GM12878 (cell line): ENCODE results near the gene STK39. TPM values are rescaled to one million over a fixed set of nuclear protein-coding genes. Genes with fewer than 3 reads are reported as not detected.

Experiments used
- ATAC-seq: fragments of 200-7000 bp; cut with Tn5 transposase; 3 replicates; pipeline ENCODE4 v1.9.1; 2020; ENCODE audit warnings: mild to moderate bottlenecking, moderate library complexity
- BruUV-seq: library from RNA; stranded (reverse); fragments of 400-500 nt; replicated peaks from 2 replicates; lab custom pipeline; 2021; lab: Mats Ljungman, UMichigan
- CTCF ChIA-PET: fragments of 300-600 bp; sonication (Branson Sonifier 250); formaldehyde crosslinking; extraction: SDS; loops from one replicate; lab custom pipeline; 2021; ENCODE audit warnings: inconsistent platforms; lab: Yijun Ruan, JAX
- POLR2A ChIA-PET: fragments of 350-600 bp; formaldehyde crosslinking; extraction: SDS; loops from one replicate; lab custom pipeline; 2021; ENCODE audit warnings: inconsistent platforms; lab: Charles Lee
- RAD21 ChIA-PET: fragments of 300-600 bp; sonication (Branson Sonifier 250); formaldehyde crosslinking; loops from one replicate; lab custom pipeline; 2023; ENCODE audit warnings: antibody characterized with exemption; ENCODE audit not compliant: unreplicated experiment; lab: Charles Lee
- SMC1A ChIA-PET: fragments of 300-600 bp; sonication (Branson Sonifier 250); formaldehyde crosslinking; loops from one replicate; lab custom pipeline; 2023; ENCODE audit not compliant: unreplicated experiment, uncharacterized antibody; lab: Charles Lee
- DNase-seq: peaks from one replicate; pipeline ENCODE4 v3.0.0-alpha.2; 2011; ENCODE audit warnings: low read depth, low spot score
- FAIRE-seq: peaks from 3 replicates; lab custom pipeline; 2011; peaks lifted over from hg19 to GRCh38; lab: Jason Lieb, UNC
- H2AFZ ChIP-seq: 2 replicates; pipeline ENCODE4 v1.6.0; 2011; ENCODE audit warnings: low read depth, low read length, control low read depth; ENCODE audit not compliant: control insufficient read depth
- H3K27ac ChIP-seq: 2 replicates; pipeline ENCODE4 v1.5.1; 2011; ENCODE audit warnings: control low read depth; ENCODE audit not compliant: control insufficient read depth, insufficient read depth
- H3K27me3 ChIP-seq, 2 experiments: replicated peaks in 1 of 2; 2 replicates each; pipeline versions ENCODE4 v1.6.0 to v1.6.1; 2011; ENCODE audit warnings: low read length in 1 of 2; ENCODE audit not compliant: control insufficient read depth in 2 of 2, insufficient read depth in 2 of 2
- H3K36me3 ChIP-seq, 2 experiments: 2 replicates each; pipeline ENCODE4 v1.5.1; 2011; ENCODE audit warnings: low read length in 1 of 2; ENCODE audit not compliant: control insufficient read depth in 2 of 2, insufficient read depth in 2 of 2
- H3K4me1 ChIP-seq: 2 replicates; pipeline ENCODE4 v1.6.1; 2011; ENCODE audit warnings: mild to moderate bottlenecking, low read length, moderate library complexity, mixed read lengths; ENCODE audit not compliant: control insufficient read depth, insufficient read depth
- H3K4me2 ChIP-seq: 2 replicates; pipeline ENCODE4 v1.6.0; 2011; ENCODE audit warnings: control low read depth; ENCODE audit not compliant: control insufficient read depth, insufficient read depth
- H3K4me3 ChIP-seq: fragments of 200-600 bp; sonication (generic); 2 replicates; pipeline ENCODE4 v1.5.1; 2016
- H3K79me2 ChIP-seq: 2 replicates; pipeline ENCODE4 v1.6.0; 2011; ENCODE audit warnings: low read length; ENCODE audit not compliant: control insufficient read depth, insufficient read depth
- H3K9ac ChIP-seq: 2 replicates; pipeline ENCODE4 v1.8.0; 2011; ENCODE audit warnings: low read length, control low read depth, mixed read lengths; ENCODE audit not compliant: control insufficient read depth, insufficient read depth
- H3K9me3 ChIP-seq: replicated peaks from 3 replicates; pipeline ENCODE4 v1.5.1; 2011; ENCODE audit warnings: mild to moderate bottlenecking, low read length; ENCODE audit not compliant: control insufficient read depth, insufficient read depth
- H4K20me1 ChIP-seq: 2 replicates; pipeline ENCODE4 v1.6.0; 2011; ENCODE audit not compliant: control insufficient read depth, insufficient read depth
- CTCF ChIP-seq, 3 experiments: IDR thresholded peaks in 2 of 3; conservative IDR thresholded peaks in 1 of 3; 2 replicates each; pipeline ENCODE4 v1.5.1; 2011; ENCODE audit warnings: low read depth in 3 of 3, low read length in 3 of 3, mild to moderate bottlenecking in 3 of 3, control low read depth in 2 of 3, moderate library complexity in 2 of 3, inconsistent platforms in 1 of 3, mixed read lengths in 1 of 3; ENCODE audit not compliant: control insufficient read depth in 2 of 3, insufficient read depth in 1 of 3; ENCODE audit errors: extremely low read depth in 1 of 3
- CUX1 ChIP-seq: IDR thresholded peaks from 2 replicates; pipeline ENCODE4 v1.6.1; 2012; ENCODE audit warnings: improper control_type of control experiment, low read depth, low read length; ENCODE audit not compliant: insufficient replicate concordance
- EP300 ChIP-seq, 2 experiments: fragments of 150-350 bp in 1 of 2; IDR thresholded peaks; 2 replicates each; pipeline ENCODE4 v1.6.1; 2011 to 2012; ENCODE audit warnings: low read depth in 2 of 2, low read length in 2 of 2, borderline replicate concordance in 1 of 2, improper control_type of control experiment in 1 of 2, inconsistent platforms in 1 of 2; ENCODE audit not compliant: control insufficient read depth in 1 of 2
- GATAD2B ChIP-seq: fragments of 450-650 bp; conservative IDR thresholded peaks from 2 replicates; pipeline ENCODE4 v1.6.1; 2017; ENCODE audit warnings: low read depth, mild to moderate bottlenecking, moderate library complexity
- MTA3 ChIP-seq: IDR thresholded peaks from 2 replicates; pipeline ENCODE4 v1.6.1; 2012; ENCODE audit warnings: low read length, inconsistent platforms, borderline replicate concordance
- MYC ChIP-seq: IDR thresholded peaks from 2 replicates; pipeline ENCODE4 v1.6.1; 2011; ENCODE audit warnings: mild to moderate bottlenecking, low read length, moderate library complexity, inconsistent platforms; ENCODE audit not compliant: insufficient read depth, insufficient replicate concordance, insufficient read length, severe bottlenecking
- POU2F2 ChIP-seq: IDR thresholded peaks from 3 replicates; pipeline ENCODE4 v1.6.1; 2011; ENCODE audit warnings: low read depth, mild to moderate bottlenecking, low read length, borderline replicate concordance
- REST ChIP-seq: IDR thresholded peaks from 2 replicates; pipeline ENCODE4 v1.6.1; 2012; ENCODE audit warnings: mild to moderate bottlenecking, low read depth, low read length
- SMAD5 ChIP-seq: IDR thresholded peaks from 2 replicates; pipeline ENCODE4 v1.6.1; 2016; ENCODE audit warnings: antibody characterized with exemption, low read depth
- SREBF2 ChIP-seq: IDR thresholded peaks from 2 replicates; pipeline ENCODE4 v1.6.1; 2012; ENCODE audit warnings: mild to moderate bottlenecking, low read length
- TAF1 ChIP-seq: IDR thresholded peaks from 2 replicates; pipeline ENCODE4 v1.6.1; 2011; ENCODE audit warnings: mild to moderate bottlenecking, low read depth, low read length, borderline replicate concordance
- WGBS: methylation state at CpG from one replicate; pipeline ENCODE4 v1.1.6; 2016; ENCODE audit warnings: low lambda C conversion rate; ENCODE audit not compliant: insufficient replicate concordance, insufficient coverage; ENCODE audit errors: missing lambda C conversion rate; 5-methylcytosine and 5-hydroxymethylcytosine counted together
- in situ Hi-C: fragments of 300-500 bp; cut with MboI; formaldehyde crosslinking; loops from 9 replicates; pipeline ENCODE4 v1.14.3; 2018; ENCODE audit warnings: mixed read lengths
- intact Hi-C: fragments of 100-400 bp; cut with micrococcal nuclease; formaldehyde crosslinking; loops from one replicate; pipeline ENCODE4 v1.14.2; 2022; ENCODE audit not compliant: unreplicated experiment
- polyA plus RNA-seq, 11 experiments: library from polyadenylated mRNA; depleted of rRNA in 4 of 11; unstranded in 6 of 11; stranded (reverse) in 5 of 11; fragments of >200 nt; fragmentation: Nextera tagmentation in 4 of 11; fragmentation: Illumina TruSeq in 1 of 11; extraction: Ambion mirVana in 4 of 11; extraction: Trizol in 1 of 11; gene quantifications; 1 replicate in 1 of 11; 2 replicates in 10 of 11; pipeline versions ENCODE4 v1.2.1 to v1.2.3, GENCODE V29; 2011 to 2016; ENCODE audit warnings: inconsistent platforms in 2 of 11, missing spikeins in 2 of 11, low read depth in 1 of 11
- total RNA-seq, 4 experiments: library from RNA; depleted of rRNA in 3 of 4; stranded (reverse); fragments of >200 nt in 3 of 4; fragmentation: Illumina TruSeq in 1 of 4; extraction: Trizol in 1 of 4; gene quantifications; 2 replicates each; pipeline versions ENCODE4 v1.2.1 to v1.2.3, GENCODE V29; 2013 to 2021

STK39 gene
- total and polyA plus RNA-seq, 10 of the 15 experiments (the other 5 are each of a cell fraction or from before 2014, with no cell fraction given) = 0.03 to 0.21 (median 0.07) TPM; not detected in 5

- TF ChIP-seq REST = no peak
Observed at GRCh38 chr2:168294409-168294808, 47.0 kb upstream of the STK39 start (continued).

- intact Hi-C loops = no loop called here
- ChIA-PET SMC1A (no interaction called here), RAD21 (no interaction called here), CTCF (interaction anchor here (1.2 kb wide), 1 partner anchor 12 kb away, joined by 3 read pairs; no protein-coding TSS in a partner anchor), POLR2A (no interaction called here)
- H3K4me3 ChIP-seq = no peak overlapping the region
- no peaks in the 10 kb centered on the region for H3K79me2 ChIP-seq
- no peaks in the 10 kb centered on the region for H3K27me3 ChIP-seq
- no peak overlapping the region for H3K4me2 ChIP-seq
- H4K20me1 ChIP-seq = no peaks in the 10 kb centered on the region
- no peak overlapping the region for H2AFZ ChIP-seq
- WGBS = 49% methylated on average over 4 of the region's 4 CpGs
- H3K9me3 ChIP-seq = no peaks in the 10 kb centered on the region
- in situ Hi-C loops = no loop called here
- H3K4me1 ChIP-seq = no peaks in the 10 kb centered on the region
- FAIRE-seq (no peak), DNase-seq (no peak), ATAC-seq (no peak)
- no TSS peak for BruUV-seq
- H3K9ac ChIP-seq = no peak overlapping the region
- no peaks in the 10 kb centered on the region for H3K36me3 ChIP-seq
- no peak overlapping the region for H3K27ac ChIP-seq
- TF ChIP-seq POU2F2 = no peak
- TF ChIP-seq SREBF2 = no peak
- no peak for TF ChIP-seq MYC
- no peak for TF ChIP-seq CUX1
- no peak for TF ChIP-seq MTA3
- TF ChIP-seq GATAD2B = no peak
- TF ChIP-seq TAF1 = no peak
- TF ChIP-seq CTCF (IDR thresholded peaks at IDR 0.05 in 2 of 3, conservative IDR thresholded peaks at IDR 0.05 in 1 of 3; ENCODE audit: control insufficient read depth in 2 of 3, extremely low read depth in 1 of 3, insufficient read depth in 1 of 3, low read depth in 3 of 3, low read length in 3 of 3) = no peak
- no peak for TF ChIP-seq SMAD5
- no peak for TF ChIP-seq EP300 (IDR thresholded peaks at IDR 0.05; ENCODE audit: borderline replicate concordance in 1 of 2, control insufficient read depth in 1 of 2, low read depth in 2 of 2, low read length in 2 of 2)
Observed at GRCh38 chr2:168293766-168294165, 46.4 kb upstream of the STK39 start.
